Karpas-422 (cell line): Measurements from ENCODE around the gene RCOR2. TPM values are rescaled to one million over a fixed set of nuclear protein-coding genes. Genes with fewer than 3 reads are reported as not detected.

Experiments
- DNase-seq: peaks from one replicate; pipeline ENCODE4 v3.0.0-alpha.2; 2015
- H2AFZ ChIP-seq: fragments of 200-600 bp; sonication (generic); 2 replicates; pipeline ENCODE4 v1.6.1; 2014; ENCODE audit warnings: antibody characterized with exemption, low read length, mixed read lengths
- H3K27ac ChIP-seq: fragments of 200-600 bp; sonication (generic); 2 replicates; pipeline ENCODE4 v1.5.1; 2014; ENCODE audit warnings: mild to moderate bottlenecking, low read length, moderate library complexity
- H3K27me3 ChIP-seq: fragments of 200-600 bp; sonication (generic); 2 replicates; pipeline ENCODE4 v1.6.1; 2014; ENCODE audit warnings: low read length, mixed read lengths
- H3K36me3 ChIP-seq: fragments of 200-600 bp; sonication (generic); 2 replicates; pipeline ENCODE4 v1.6.1; 2014; ENCODE audit warnings: low read length, mixed read lengths; ENCODE audit not compliant: insufficient read depth
- H3K4me1 ChIP-seq: fragments of 200-600 bp; sonication (generic); 2 replicates; pipeline ENCODE4 v1.6.1; 2014; ENCODE audit warnings: mild to moderate bottlenecking, low read length, mixed read lengths
- H3K4me2 ChIP-seq: fragments of 200-600 bp; sonication (generic); 2 replicates; pipeline ENCODE4 v1.6.1; 2014; ENCODE audit warnings: low read length, low read depth, mild to moderate bottlenecking; ENCODE audit not compliant: poor library complexity, severe bottlenecking
- H3K4me3 ChIP-seq: fragments of 200-600 bp; sonication (generic); 2 replicates; pipeline ENCODE4 v1.5.1; 2014; ENCODE audit warnings: mild to moderate bottlenecking, antibody characterized with exemption, low read length, mixed read lengths
- H3K79me2 ChIP-seq: fragments of 200-600 bp; sonication (generic); 2 replicates; pipeline ENCODE4 v1.6.1; 2014; ENCODE audit warnings: mild to moderate bottlenecking, low read length, mixed read lengths
- H3K9ac ChIP-seq: fragments of 200-600 bp; sonication (generic); 2 replicates; pipeline ENCODE4 v1.6.0; 2014; ENCODE audit warnings: low read length
- H3K9me2 ChIP-seq: fragments of 200-600 bp; sonication (generic), shearing (Covaris generic); replicated peaks from 2 replicates; pipeline ENCODE4 v1.6.0; 2014; ENCODE audit warnings: mild to moderate bottlenecking, low read length, moderate library complexity; ENCODE audit not compliant: insufficient read depth
- H3K9me3 ChIP-seq: fragments of 300-700, 200-600 bp; sonication (generic); 2 replicates; pipeline ENCODE4 v1.6.1; 2014; ENCODE audit warnings: low read length, mixed read lengths
- H4K20me1 ChIP-seq: fragments of 200-600 bp; sonication (generic); 2 replicates; pipeline ENCODE4 v1.6.1; 2014; ENCODE audit warnings: mild to moderate bottlenecking, antibody characterized with exemption, low read length, low read depth; ENCODE audit not compliant: insufficient read depth
- total RNA-seq: library from RNA; depleted of rRNA; stranded (reverse); fragments of >200 nt; shearing (Covaris generic); gene quantifications from 2 replicates; pipeline ENCODE4 v1.2.3, GENCODE V29; 2014; ENCODE audit warnings: low replicate concordance

RCOR2 gene
- total RNA-seq, 1 experiment from 2014 or later = 2.4 TPM

DNA sequence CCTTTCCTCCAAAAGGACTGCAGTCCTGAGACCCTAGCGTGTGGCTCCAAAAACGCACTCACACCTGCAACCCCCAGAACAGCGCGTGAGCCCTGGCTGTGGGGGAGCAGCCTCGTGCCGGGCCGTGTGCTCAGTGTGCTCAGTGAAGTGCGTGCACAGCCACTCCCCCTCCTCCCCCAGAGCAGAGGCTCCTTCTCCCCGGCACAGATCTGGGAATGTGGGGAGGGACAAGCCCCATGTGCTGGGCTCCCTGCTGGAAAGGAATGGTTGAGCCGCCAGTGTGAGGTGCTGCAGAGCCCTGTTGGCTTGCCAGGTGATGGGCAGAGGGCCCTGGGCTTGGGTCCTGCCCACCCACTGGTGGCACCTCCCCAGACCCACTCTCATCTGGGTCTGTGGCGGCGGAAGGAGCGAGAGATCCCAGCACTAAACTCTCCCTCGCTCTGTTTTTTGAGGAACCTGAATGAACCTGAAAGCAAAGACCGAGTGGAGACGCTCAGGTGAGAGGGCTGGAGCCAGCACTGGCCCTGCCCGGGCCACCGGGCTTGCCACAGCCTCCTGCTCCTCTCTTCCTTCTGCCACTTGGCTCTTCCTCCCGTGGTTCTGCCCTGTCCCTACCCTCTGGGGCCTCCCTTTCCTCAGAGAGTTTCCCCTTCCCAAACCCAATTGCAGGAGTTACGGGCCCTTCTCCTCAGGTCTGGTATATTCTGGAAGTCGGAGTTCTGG lies 9.0 kb downstream of the RCOR2 start:
- H3K36me3 ChIP-seq = no peaks in the 10 kb centered on the region

DNA sequence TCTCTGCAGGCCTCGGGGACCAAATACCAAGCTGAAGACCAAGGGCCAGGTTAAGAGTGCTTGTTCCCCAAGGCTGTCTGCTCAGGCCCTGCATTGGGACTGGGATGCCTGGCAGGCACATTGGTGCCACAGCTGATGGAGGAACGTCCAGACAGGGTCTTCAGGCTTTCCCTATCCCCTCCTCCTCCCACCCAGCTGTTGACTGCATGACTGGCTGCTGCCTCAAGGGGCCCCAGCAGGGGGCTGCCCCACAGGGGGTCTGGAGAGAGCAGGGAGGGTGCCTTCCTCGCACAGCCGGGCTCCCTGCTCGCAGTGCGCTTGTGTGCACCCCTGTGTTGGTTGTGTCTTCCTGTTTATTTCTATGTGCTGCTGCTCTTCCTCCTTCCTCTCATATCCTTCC lies 9.9 kb downstream of the RCOR2 start:
- no peaks in the 10 kb centered on the region; the same call in 1 of the 2 replicates for H4K20me1 ChIP-seq
- H3K4me2 ChIP-seq = no peak overlapping the region
- no peak overlapping the region for H3K27ac ChIP-seq
- H3K79me2 ChIP-seq = no peaks in the 10 kb centered on the region
- H2AFZ ChIP-seq = no peak overlapping the region
- H3K4me1 ChIP-seq = no peaks in the 10 kb centered on the region
- H3K4me3 ChIP-seq = no peak overlapping the region
- H3K9me3 ChIP-seq = no peaks in the 10 kb centered on the region
- H3K9ac ChIP-seq = no peak overlapping the region
- no peaks in the 10 kb centered on the region for H3K9me2 ChIP-seq
- no peaks in the 10 kb centered on the region for H3K27me3 ChIP-seq
- H3K36me3 ChIP-seq = no peaks in the 10 kb centered on the region
- DNase-seq = no peak

More for the DNA sequence above, 9.0 kb downstream of the RCOR2 start:
- H3K27me3 ChIP-seq = no peaks in the 10 kb centered on the region
- no peak overlapping the region for H3K27ac ChIP-seq
- H3K4me3 ChIP-seq = no peak overlapping the region
- no peaks in the 10 kb centered on the region for H3K9me3 ChIP-seq
- H3K79me2 ChIP-seq = no peaks in the 10 kb centered on the region
- no peak overlapping the region for H3K9ac ChIP-seq
- no peak for DNase-seq
- no peak overlapping the region for H3K4me2 ChIP-seq
- no peaks in the 10 kb centered on the region for H3K4me1 ChIP-seq
- H4K20me1 ChIP-seq = no peaks in the 10 kb centered on the region; the same call in 1 of the 2 replicates
- no peak overlapping the region for H2AFZ ChIP-seq
- H3K9me2 ChIP-seq = no peaks in the 10 kb centered on the region

DNA sequence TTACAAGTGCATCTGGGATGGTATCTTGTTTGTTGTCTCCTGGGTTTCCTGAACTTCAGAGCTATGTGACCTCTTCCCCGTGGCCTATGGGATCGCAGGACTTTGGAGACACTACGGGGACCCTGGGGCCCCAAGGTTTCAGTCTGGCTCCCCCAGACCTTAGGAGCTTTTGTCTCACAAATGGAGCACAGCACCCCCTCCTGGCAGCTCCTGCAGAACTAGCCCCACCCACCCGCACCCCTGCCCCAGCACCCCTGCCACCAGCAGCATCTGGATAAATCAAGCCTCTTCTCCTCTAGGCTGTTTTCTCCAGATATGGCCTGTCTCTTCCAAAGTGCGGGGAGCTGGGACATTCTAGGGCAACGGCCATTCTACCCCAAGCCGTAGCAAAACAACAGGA lies 10.4 kb downstream of the RCOR2 start:
- H3K9me3 ChIP-seq = no peaks in the 10 kb centered on the region
- no peaks in the 10 kb centered on the region; the same call in 1 of the 2 replicates for H4K20me1 ChIP-seq
- H3K9me2 ChIP-seq = no peaks in the 10 kb centered on the region
- DNase-seq = peak; percentile 70
- no peak overlapping the region for H2AFZ ChIP-seq
- no peak overlapping the region for H3K27ac ChIP-seq
- H3K27me3 ChIP-seq = no peaks in the 10 kb centered on the region
- no peaks in the 10 kb centered on the region for H3K4me1 ChIP-seq
- no peak overlapping the region for H3K9ac ChIP-seq
- H3K79me2 ChIP-seq = no peaks in the 10 kb centered on the region
- no peak overlapping the region for H3K4me2 ChIP-seq
- H3K36me3 ChIP-seq = no peaks in the 10 kb centered on the region
- no peak overlapping the region for H3K4me3 ChIP-seq

DNA sequence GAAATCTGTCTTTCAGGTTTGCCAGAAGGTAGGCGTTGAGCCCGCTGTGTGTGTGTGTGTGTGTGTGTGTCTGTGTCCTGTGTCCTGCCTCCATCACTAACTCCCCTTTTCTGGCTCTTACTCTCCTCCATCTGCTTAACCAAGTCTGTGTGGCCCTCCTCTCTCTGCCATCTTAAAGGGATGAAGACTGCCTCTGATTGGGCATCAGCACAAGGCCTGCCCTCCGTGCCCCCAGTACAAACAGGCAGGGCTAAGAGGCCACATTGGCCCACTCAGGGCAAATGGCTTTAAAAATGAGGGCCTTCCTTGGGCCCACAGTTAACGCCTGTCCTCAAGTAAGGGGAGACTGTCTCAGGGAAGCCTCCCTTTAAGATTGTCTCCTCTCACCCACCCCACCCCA lies 10.9 kb downstream of the RCOR2 start:
- H3K9ac ChIP-seq = no peak overlapping the region
- no peaks in the 10 kb centered on the region; the same call in 1 of the 2 replicates for H4K20me1 ChIP-seq
- no peak for DNase-seq
- no peaks in the 10 kb centered on the region for H3K4me1 ChIP-seq
- H3K9me3 ChIP-seq = no peaks in the 10 kb centered on the region
- H3K79me2 ChIP-seq = no peaks in the 10 kb centered on the region
- H3K36me3 ChIP-seq = no peaks in the 10 kb centered on the region
- H3K4me3 ChIP-seq = no peak overlapping the region
- no peaks in the 10 kb centered on the region for H3K27me3 ChIP-seq
- H3K4me2 ChIP-seq = no peak overlapping the region
- H3K9me2 ChIP-seq = no peaks in the 10 kb centered on the region
- H3K27ac ChIP-seq = no peak overlapping the region
- no peak overlapping the region for H2AFZ ChIP-seq

DNA sequence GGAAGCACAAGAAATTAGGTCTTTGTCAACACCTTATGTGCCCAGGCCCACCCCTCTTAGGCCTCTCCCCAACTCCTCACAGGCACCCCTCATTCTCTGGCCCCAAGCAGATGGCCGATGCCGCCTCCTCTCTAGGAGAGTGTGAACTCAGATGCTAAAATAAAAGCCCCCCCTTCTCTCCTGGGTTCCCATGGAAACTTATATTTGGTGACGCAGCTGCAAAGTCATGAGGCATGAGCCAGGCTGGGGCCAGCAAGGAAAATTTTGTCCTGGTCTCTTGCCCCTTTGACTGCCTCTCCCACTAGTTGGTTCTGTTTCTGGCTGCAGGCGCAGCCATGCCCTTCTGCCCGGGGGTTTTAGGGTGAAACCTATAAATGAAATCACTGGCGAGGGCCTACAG lies 11.8 kb downstream of the RCOR2 start:
- DNase-seq = no peak
- H2AFZ ChIP-seq = no peak overlapping the region
- no peak overlapping the region for H3K9ac ChIP-seq
- H3K4me1 ChIP-seq = no peaks in the 10 kb centered on the region
- no peaks in the 10 kb centered on the region for H3K9me2 ChIP-seq
- H4K20me1 ChIP-seq = no peaks in the 10 kb centered on the region; the same call in 1 of the 2 replicates
- H3K9me3 ChIP-seq = no peaks in the 10 kb centered on the region
- peaks cover under 1% of the 10 kb centered on the region; the same call in 1 of the 2 replicates for H3K36me3 ChIP-seq
- no peak overlapping the region for H3K27ac ChIP-seq
- no peaks in the 10 kb centered on the region for H3K27me3 ChIP-seq
- no peaks in the 10 kb centered on the region for H3K79me2 ChIP-seq
- H3K4me3 ChIP-seq = no peak overlapping the region
- no peak overlapping the region for H3K4me2 ChIP-seq

DNA sequence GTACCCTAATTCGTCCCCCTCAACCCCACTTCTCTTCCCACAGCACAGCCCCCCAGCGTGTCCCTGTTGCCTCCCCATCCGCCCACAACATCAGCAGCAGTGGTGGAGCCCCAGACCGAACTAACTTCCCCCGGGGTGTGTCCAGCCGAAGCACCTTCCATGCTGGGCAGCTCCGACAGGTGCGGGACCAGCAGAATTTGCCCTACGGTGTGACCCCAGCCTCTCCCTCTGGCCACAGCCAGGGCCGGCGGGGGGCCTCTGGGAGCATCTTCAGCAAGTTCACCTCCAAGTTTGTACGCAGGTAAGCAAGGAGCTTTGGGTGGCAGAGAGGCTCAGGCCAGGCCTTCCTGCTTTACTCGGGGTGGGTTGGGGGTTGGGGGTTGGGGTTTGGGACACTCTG lies 12.2 kb downstream of the RCOR2 start:
- Histone ChIP-seq H2AFZ (no peak overlapping the region), H3K9ac (no peak overlapping the region), H3K4me1 (no peaks in the 10 kb centered on the region), H4K20me1 (no peaks in the 10 kb centered on the region; the same call in 1 of the 2 replicates), H3K79me2 (no peaks in the 10 kb centered on the region), H3K9me2 (no peaks in the 10 kb centered on the region), H3K27me3 (no peaks in the 10 kb centered on the region), H3K27ac (no peak overlapping the region), H3K4me3 (no peak overlapping the region), H3K4me2 (no peak overlapping the region), H3K9me3 (no peaks in the 10 kb centered on the region), H3K36me3 (peaks cover 4% of the 10 kb centered on the region; the same call in 1 of the 2 replicates)
- no peak for DNase-seq

DNA sequence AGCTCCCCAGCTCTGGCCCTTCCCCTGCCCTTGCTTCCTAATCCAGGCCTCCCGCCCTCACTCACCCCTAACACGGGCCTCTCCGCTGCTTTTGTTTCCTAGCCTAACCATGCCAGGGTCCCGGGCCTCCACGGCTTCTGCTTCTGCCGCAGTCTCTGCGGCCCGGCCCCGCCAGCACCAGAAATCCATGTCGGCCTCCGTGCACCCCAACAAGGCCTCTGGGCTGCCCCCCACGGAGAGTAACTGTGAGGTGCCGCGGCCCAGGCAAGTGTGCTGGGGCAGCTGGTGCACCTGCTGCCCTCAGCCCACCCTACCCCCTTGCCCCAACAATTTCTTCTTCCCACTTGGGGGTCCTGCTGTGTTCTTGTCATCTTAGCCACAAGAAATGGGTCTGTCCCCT lies 13.1 kb downstream of the RCOR2 start:
- Histone ChIP-seq H3K4me3 (no peak overlapping the region), H3K36me3 (peaks cover 7% of the 10 kb centered on the region; the same call in 1 of the 2 replicates), H3K9ac (no peak overlapping the region), H3K79me2 (no peaks in the 10 kb centered on the region), H4K20me1 (no peaks in the 10 kb centered on the region; the same call in 1 of the 2 replicates), H3K27ac (no peak overlapping the region), H2AFZ (no peak overlapping the region), H3K9me2 (no peaks in the 10 kb centered on the region), H3K27me3 (no peaks in the 10 kb centered on the region), H3K4me2 (no peak overlapping the region), H3K9me3 (no peaks in the 10 kb centered on the region), H3K4me1 (no peaks in the 10 kb centered on the region)
- DNase-seq = no peak

DNA sequence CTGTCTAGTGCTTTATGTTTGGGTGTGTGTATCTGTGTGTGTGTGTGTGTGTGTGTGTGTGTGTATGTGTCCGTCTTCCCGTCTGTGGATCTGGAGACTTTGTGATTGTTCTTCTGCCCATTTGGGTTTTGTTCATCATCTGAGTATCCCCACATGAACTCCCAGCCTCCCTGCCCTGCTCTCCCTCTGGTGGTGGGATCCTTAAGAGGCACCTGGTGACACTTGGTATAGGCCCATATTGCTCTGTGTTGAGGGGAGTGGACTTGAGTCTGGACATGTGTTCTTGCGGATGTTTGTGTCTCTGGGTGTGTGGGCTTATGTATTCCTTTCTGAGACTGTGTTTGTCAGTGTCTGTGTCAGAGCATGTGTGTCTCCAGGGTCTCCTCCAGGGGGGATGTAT lies 15.3 kb downstream of the RCOR2 start:
- peak; percentile 58 for DNase-seq
- H3K9me3 ChIP-seq = no peaks in the 10 kb centered on the region
- H3K36me3 ChIP-seq = peaks cover 10% of the 10 kb centered on the region; the same call in 1 of the 2 replicates
- no peaks in the 10 kb centered on the region for H3K4me1 ChIP-seq
- no peak overlapping the region for H3K9ac ChIP-seq
- no peak overlapping the region for H3K27ac ChIP-seq
- no peak overlapping the region for H2AFZ ChIP-seq
- H3K27me3 ChIP-seq = no peaks in the 10 kb centered on the region
- no peak overlapping the region for H3K4me2 ChIP-seq
- no peak overlapping the region for H3K4me3 ChIP-seq
- H3K79me2 ChIP-seq = no peaks in the 10 kb centered on the region
- H3K9me2 ChIP-seq = no peaks in the 10 kb centered on the region
- H4K20me1 ChIP-seq = no peaks in the 10 kb centered on the region; the same call in 1 of the 2 replicates
